ENCODE measurements around the gene GMPR2.

DNA sequence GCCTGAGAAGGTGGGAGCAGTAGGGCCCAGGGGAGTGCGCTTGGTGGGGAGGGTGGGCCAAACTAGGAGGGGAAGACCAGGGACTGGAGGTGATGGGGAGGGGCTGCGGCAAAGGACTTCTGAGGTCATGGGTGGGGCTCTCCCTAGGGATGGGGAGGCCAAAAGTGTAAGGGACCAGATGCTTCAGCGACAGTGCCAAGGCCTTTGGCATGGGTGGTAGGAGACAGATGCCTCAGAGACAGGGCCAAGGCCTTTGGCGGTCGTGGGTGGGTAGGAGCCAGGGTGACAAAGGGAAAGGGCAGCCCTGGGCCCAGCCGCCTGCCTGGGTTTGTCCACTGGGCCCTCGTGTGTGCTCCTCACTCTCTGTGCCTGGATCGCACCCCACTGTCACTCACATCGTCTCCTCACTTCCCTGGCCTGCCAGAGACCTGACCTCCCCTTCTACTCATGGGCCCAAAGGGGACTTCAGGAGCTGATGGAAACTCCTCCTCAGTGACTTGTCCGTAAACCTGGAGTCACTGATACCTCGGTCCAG, 51.8 kb downstream of the GMPR2 start:
- TF ChIP-seq POLR2A (IDR thresholded peaks at IDR 0.05; ENCODE audit: low read depth, low read length) (no peak), POU2F2 (IDR thresholded peaks at IDR 0.05; ENCODE audit: low read depth, low read length) (no peak), POLR2AphosphoS5 (IDR thresholded peaks at IDR 0.05; ENCODE audit: low read depth, low read length) (no peak), TAF1 (IDR thresholded peaks at IDR 0.05; ENCODE audit: low read depth, low read length) (no peak), PAX5 (IDR thresholded peaks at IDR 0.05; ENCODE audit: insufficient read depth, low read length, severe bottlenecking) (no peak), SPI1 (IDR thresholded peaks at IDR 0.05; ENCODE audit: low read depth, low read length) (no peak)

Measured in GM12891 (cell line).